Sigmoid colon (tissue), 4 donors: ENCODE measurements around the gene EPDR1.

ENCODE experiments used
- EP300 ChIP-seq, 4 donors: sonication (generic); formaldehyde crosslinking; IDR thresholded peaks; one replicate each; pipeline ENCODE4 v1.6.1; 2017; ENCODE audit warnings: antibody characterized with exemption in 4 of 4
- TF ChIP-seq, protein P1 (sequence below), 4 experiments: fragments of 450-650 bp in 3 of 4; fragments of 200-600 bp in 1 of 4; IDR thresholded peaks; one replicate each; pipeline ENCODE4 v1.5.1; 2016 to 2019; ENCODE audit warnings: antibody characterized with exemption in 4 of 4, mild to moderate bottlenecking in 3 of 4, moderate library complexity in 2 of 4

DNA sequence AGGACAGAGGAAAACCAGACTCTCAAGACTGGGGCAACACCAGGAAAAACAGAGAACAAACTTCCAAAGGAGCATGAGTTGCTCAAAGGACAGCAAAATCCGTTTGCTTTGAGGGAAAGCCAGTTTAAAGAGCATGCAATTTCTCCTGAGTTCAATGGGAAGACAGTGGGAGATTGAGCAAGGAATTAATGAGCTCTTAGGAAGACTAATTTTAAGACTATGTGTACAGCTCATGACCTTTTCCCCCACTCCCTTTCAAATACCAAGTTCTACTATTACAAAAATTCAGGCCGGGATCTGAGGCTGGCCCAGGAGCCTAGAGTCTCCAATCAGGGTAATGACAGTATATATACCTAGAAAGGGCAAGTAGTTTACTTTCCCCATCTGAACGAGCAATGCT lies 79.2 kb downstream of the EPDR1 start:
- TF ChIP-seq, protein P1, sequence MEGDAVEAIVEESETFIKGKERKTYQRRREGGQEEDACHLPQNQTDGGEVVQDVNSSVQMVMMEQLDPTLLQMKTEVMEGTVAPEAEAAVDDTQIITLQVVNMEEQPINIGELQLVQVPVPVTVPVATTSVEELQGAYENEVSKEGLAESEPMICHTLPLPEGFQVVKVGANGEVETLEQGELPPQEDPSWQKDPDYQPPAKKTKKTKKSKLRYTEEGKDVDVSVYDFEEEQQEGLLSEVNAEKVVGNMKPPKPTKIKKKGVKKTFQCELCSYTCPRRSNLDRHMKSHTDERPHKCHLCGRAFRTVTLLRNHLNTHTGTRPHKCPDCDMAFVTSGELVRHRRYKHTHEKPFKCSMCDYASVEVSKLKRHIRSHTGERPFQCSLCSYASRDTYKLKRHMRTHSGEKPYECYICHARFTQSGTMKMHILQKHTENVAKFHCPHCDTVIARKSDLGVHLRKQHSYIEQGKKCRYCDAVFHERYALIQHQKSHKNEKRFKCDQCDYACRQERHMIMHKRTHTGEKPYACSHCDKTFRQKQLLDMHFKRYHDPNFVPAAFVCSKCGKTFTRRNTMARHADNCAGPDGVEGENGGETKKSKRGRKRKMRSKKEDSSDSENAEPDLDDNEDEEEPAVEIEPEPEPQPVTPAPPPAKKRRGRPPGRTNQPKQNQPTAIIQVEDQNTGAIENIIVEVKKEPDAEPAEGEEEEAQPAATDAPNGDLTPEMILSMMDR (IDR thresholded peaks at IDR 0.05), result no peak
- no peak for TF ChIP-seq EP300 (IDR thresholded peaks at IDR 0.05)
